HepG2 (cell line): ENCODE results near the gene AK3. TPM values are rescaled to one million over a fixed set of nuclear protein-coding genes. Genes with fewer than 3 reads are reported as not detected.

Source experiments
- CEBPG ChIP-seq: IDR thresholded peaks from 2 replicates; pipeline ENCODE4 v1.6.1; 2016
- FOSL1 ChIP-seq: sonication (generic); formaldehyde crosslinking; IDR thresholded peaks from 2 replicates; pipeline ENCODE4 v1.9.0; 2021; ENCODE audit warnings: missing genetic modification reagents, borderline replicate concordance
- HDAC2 ChIP-seq: sonication (generic); formaldehyde crosslinking; IDR thresholded peaks from 2 replicates; pipeline ENCODE4 v1.4.0; 2020; ENCODE audit warnings: missing genetic modification reagents
- HMG20B ChIP-seq: conservative IDR thresholded peaks from 2 replicates; pipeline ENCODE4 v1.6.1; 2016; ENCODE audit warnings: missing genetic modification reagents, missing compliant biosample characterization
- MEIS1 ChIP-seq: sonication (generic); formaldehyde crosslinking; IDR thresholded peaks from 2 replicates; pipeline ENCODE4 v1.9.0; 2021; ENCODE audit warnings: mild to moderate bottlenecking, missing genetic modification reagents, moderate library complexity, borderline replicate concordance
- NCOA2 ChIP-seq: sonication (generic); formaldehyde crosslinking; IDR thresholded peaks from 2 replicates; pipeline ENCODE4 v1.8.0; 2022; ENCODE audit warnings: inconsistent platforms
- NCOR1 ChIP-seq: fragments of 200-600 bp; sonication (generic); IDR thresholded peaks from 2 replicates; pipeline ENCODE4 v1.7.0; 2017; ENCODE audit warnings: antibody characterized with exemption, low read length, borderline replicate concordance
- NFKBIZ ChIP-seq: IDR thresholded peaks from 2 replicates; pipeline ENCODE4 v1.6.1; 2018; ENCODE audit warnings: missing genetic modification reagents, missing compliant biosample characterization
- RBM39 ChIP-seq: fragments of 200-400 bp; formaldehyde crosslinking; IDR thresholded peaks from one replicate; pipeline ENCODE4 v1.6.1; 2018; ENCODE audit warnings: antibody characterized with exemption, mild to moderate bottlenecking, low read depth, low read length; ENCODE audit not compliant: poor library complexity, severe bottlenecking
- SIX4 ChIP-seq: sonication (generic); formaldehyde crosslinking; IDR thresholded peaks from 2 replicates; pipeline ENCODE4 v1.4.0; 2020; ENCODE audit warnings: missing genetic modification reagents
- U2AF2 ChIP-seq: fragments of 200-400 bp; formaldehyde crosslinking; IDR thresholded peaks from 2 replicates; pipeline ENCODE4 v1.6.1; 2017; ENCODE audit warnings: low read depth, mild to moderate bottlenecking, low read length
- ZNF3 ChIP-seq: IDR thresholded peaks from 2 replicates; pipeline ENCODE4 v1.7.0; 2017; ENCODE audit warnings: inconsistent platforms
- ZNF607 ChIP-seq: sonication (generic); formaldehyde crosslinking; IDR thresholded peaks from 2 replicates; pipeline ENCODE4 v1.5.1; 2020; ENCODE audit warnings: missing genetic modification reagents, mild to moderate bottlenecking, borderline replicate concordance
- polyA plus RNA-seq, 8 experiments: library from polyadenylated mRNA; depleted of rRNA in 3 of 8; stranded (reverse) in 7 of 8; unstranded in 1 of 8; fragments of >200 nt; fragmentation: Illumina TruSeq in 4 of 8; extraction: Trizol in 4 of 8; gene quantifications; 2 replicates each; pipeline versions ENCODE4 v1.2.1 to v1.2.3, GENCODE V29; 2011 to 2016; ENCODE audit warnings: low read depth in 4 of 8, missing spikeins in 1 of 8, mixed read lengths in 1 of 8; ENCODE audit not compliant: insufficient read depth in 1 of 8
- total RNA-seq, 5 experiments: library from RNA; depleted of rRNA; stranded (reverse); fragments of >200 nt; fragmentation: Illumina TruSeq; extraction: Trizol; gene quantifications; 2 replicates each; pipeline ENCODE4 v1.2.3, GENCODE V29; 2016; ENCODE audit warnings: low read depth in 1 of 5
- TF ChIP-seq, protein P1 (sequence below): IDR thresholded peaks from 2 replicates; pipeline ENCODE4 v1.6.1; 2018; ENCODE audit warnings: missing genetic modification reagents, mild to moderate bottlenecking, missing compliant biosample characterization
- TF ChIP-seq, protein P2 (sequence below): IDR thresholded peaks from 2 replicates; pipeline ENCODE4 v1.6.1; 2018; ENCODE audit warnings: missing genetic modification reagents
- TF ChIP-seq, protein P3 (sequence below), 2 experiments: sonication (generic) in 1 of 2; formaldehyde crosslinking in 1 of 2; IDR thresholded peaks; 2 replicates each; pipeline versions ENCODE4 v1.4.0 to v1.6.1; 2016 to 2020; ENCODE audit warnings: borderline replicate concordance in 1 of 2, low read depth in 1 of 2, mild to moderate bottlenecking in 1 of 2, missing genetic modification reagents in 1 of 2
- TF ChIP-seq, protein P4 (sequence below): sonication (generic); formaldehyde crosslinking; IDR thresholded peaks from 2 replicates; pipeline ENCODE4 v1.4.0; 2020; ENCODE audit warnings: missing genetic modification reagents, borderline replicate concordance
- TF ChIP-seq, protein P5 (sequence below): sonication (generic); formaldehyde crosslinking; IDR thresholded peaks from 2 replicates; pipeline ENCODE4 v1.5.0; 2020; ENCODE audit warnings: mild to moderate bottlenecking, missing genetic modification reagents

Gene AK3
- total and polyA plus RNA-seq, 2 of the 13 experiments (the other 11 are each of a cell fraction or from before 2014, with no cell fraction given): 76.8 to 109 TPM

DNA sequence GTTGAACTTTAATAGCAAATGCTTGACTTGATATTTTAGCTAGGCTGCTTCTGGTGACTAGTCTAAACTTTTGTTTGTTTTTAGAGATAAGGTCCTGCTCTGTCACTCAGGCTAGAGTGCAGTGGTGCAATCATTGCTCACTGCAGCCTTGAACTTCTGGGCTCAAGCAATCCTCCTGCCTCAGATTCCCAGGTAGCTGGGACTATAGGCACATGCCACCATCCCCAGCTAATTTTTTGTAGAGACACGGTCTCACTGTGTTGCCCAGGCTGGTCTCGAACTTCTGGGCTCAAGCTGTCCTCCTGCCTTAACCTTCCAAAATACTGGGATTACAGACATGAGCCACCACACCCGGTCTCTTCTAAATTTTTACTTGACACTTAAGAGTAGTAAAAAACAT, 40.9 kb downstream of the AK3 start (continued):
- TF ChIP-seq ZNF3 (CRISPR knock-in tag) (peak; percentile 82; the same call in 1 of the 2 replicates), NCOA2 (peak; percentile 85), HDAC2 (CRISPR knock-in tag) (peak; percentile 82), MEIS1 (peak; percentile 81; the same call in 1 of the 2 replicates), CEBPG (CRISPR knock-in tag) (peak; percentile 96), SIX4 (CRISPR knock-in tag) (0 out of 2 replicates have a peak, but pooled peaks have one; percentile 29), FOSL1 (CRISPR knock-in tag) (peak; percentile 44; the same call in 1 of the 2 replicates), HMG20B (0 out of 2 replicates have a peak, but pooled peaks have one; percentile 45), U2AF2 (no peak), ZNF607 (0 out of 2 replicates have a peak, but pooled peaks have one; percentile 23), NCOR1 (peak; percentile 49; the same call in 1 of the 2 replicates), NFKBIZ (0 out of 2 replicates have a peak, but pooled peaks have one; percentile 46), RBM39 (no peak)
- TF ChIP-seq, protein P1, sequence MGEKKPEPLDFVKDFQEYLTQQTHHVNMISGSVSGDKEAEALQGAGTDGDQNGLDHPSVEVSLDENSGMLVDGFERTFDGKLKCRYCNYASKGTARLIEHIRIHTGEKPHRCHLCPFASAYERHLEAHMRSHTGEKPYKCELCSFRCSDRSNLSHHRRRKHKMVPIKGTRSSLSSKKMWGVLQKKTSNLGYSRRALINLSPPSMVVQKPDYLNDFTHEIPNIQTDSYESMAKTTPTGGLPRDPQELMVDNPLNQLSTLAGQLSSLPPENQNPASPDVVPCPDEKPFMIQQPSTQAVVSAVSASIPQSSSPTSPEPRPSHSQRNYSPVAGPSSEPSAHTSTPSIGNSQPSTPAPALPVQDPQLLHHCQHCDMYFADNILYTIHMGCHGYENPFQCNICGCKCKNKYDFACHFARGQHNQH (CRISPR knock-in tag): peak; percentile 85
- TF ChIP-seq, protein P2, sequence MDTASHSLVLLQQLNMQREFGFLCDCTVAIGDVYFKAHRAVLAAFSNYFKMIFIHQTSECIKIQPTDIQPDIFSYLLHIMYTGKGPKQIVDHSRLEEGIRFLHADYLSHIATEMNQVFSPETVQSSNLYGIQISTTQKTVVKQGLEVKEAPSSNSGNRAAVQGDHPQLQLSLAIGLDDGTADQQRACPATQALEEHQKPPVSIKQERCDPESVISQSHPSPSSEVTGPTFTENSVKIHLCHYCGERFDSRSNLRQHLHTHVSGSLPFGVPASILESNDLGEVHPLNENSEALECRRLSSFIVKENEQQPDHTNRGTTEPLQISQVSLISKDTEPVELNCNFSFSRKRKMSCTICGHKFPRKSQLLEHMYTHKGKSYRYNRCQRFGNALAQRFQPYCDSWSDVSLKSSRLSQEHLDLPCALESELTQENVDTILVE (CRISPR knock-in tag): peak; percentile 76; the same call in 1 of the 2 replicates
- TF ChIP-seq, protein P3, sequence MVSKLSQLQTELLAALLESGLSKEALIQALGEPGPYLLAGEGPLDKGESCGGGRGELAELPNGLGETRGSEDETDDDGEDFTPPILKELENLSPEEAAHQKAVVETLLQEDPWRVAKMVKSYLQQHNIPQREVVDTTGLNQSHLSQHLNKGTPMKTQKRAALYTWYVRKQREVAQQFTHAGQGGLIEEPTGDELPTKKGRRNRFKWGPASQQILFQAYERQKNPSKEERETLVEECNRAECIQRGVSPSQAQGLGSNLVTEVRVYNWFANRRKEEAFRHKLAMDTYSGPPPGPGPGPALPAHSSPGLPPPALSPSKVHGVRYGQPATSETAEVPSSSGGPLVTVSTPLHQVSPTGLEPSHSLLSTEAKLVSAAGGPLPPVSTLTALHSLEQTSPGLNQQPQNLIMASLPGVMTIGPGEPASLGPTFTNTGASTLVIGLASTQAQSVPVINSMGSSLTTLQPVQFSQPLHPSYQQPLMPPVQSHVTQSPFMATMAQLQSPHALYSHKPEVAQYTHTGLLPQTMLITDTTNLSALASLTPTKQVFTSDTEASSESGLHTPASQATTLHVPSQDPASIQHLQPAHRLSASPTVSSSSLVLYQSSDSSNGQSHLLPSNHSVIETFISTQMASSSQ (IDR thresholded peaks at IDR 0.05; ENCODE audit: low read depth): 0 out of 2 replicates have a peak, but pooled peaks have one; percentile 43
- TF ChIP-seq, protein P3 (CRISPR knock-in tag; IDR thresholded peaks at IDR 0.05; ENCODE audit: borderline replicate concordance): peak; percentile 48; the same call in 1 of the 2 replicates
- TF ChIP-seq, protein P4, sequence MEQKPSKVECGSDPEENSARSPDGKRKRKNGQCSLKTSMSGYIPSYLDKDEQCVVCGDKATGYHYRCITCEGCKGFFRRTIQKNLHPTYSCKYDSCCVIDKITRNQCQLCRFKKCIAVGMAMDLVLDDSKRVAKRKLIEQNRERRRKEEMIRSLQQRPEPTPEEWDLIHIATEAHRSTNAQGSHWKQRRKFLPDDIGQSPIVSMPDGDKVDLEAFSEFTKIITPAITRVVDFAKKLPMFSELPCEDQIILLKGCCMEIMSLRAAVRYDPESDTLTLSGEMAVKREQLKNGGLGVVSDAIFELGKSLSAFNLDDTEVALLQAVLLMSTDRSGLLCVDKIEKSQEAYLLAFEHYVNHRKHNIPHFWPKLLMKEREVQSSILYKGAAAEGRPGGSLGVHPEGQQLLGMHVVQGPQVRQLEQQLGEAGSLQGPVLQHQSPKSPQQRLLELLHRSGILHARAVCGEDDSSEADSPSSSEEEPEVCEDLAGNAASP: peak; percentile 80; the same call in 1 of the 2 replicates
- TF ChIP-seq, protein P5, sequence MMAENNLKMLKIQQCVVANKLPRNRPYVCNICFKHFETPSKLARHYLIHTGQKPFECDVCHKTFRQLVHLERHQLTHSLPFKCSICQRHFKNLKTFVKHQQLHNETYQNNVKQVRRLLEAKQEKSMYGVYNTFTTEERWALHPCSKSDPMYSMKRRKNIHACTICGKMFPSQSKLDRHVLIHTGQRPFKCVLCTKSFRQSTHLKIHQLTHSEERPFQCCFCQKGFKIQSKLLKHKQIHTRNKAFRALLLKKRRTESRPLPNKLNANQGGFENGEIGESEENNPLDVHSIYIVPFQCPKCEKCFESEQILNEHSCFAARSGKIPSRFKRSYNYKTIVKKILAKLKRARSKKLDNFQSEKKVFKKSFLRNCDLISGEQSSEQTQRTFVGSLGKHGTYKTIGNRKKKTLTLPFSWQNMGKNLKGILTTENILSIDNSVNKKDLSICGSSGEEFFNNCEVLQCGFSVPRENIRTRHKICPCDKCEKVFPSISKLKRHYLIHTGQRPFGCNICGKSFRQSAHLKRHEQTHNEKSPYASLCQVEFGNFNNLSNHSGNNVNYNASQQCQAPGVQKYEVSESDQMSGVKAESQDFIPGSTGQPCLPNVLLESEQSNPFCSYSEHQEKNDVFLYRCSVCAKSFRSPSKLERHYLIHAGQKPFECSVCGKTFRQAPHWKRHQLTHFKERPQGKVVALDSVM (CRISPR knock-in tag): no peak
